GM06990 (cell line): ENCODE results near the gene GPC6.

Source experiments
- DNase-seq: peaks from one replicate; pipeline ENCODE4 v3.0.0-alpha.2; 2011; ENCODE audit not compliant: insufficient read length; ENCODE audit errors: extremely low read depth
- H3K27me3 ChIP-seq: replicated peaks from 2 replicates; pipeline ENCODE4 v1.6.0; 2011; ENCODE audit warnings: low read length; ENCODE audit not compliant: control insufficient read depth, insufficient read depth
- H3K36me3 ChIP-seq: 2 replicates; pipeline ENCODE4 v1.5.1; 2011; ENCODE audit warnings: low read length; ENCODE audit not compliant: control insufficient read depth, insufficient read depth
- H3K4me3 ChIP-seq: replicated peaks from 2 replicates; pipeline ENCODE4 v1.5.1; 2011; ENCODE audit warnings: low read depth, mild to moderate bottlenecking, control low read depth, low read length
- TF ChIP-seq, protein P1 (sequence below): IDR thresholded peaks from 2 replicates; pipeline ENCODE4 v1.5.1; 2011; ENCODE audit warnings: low read length, control low read depth, mild to moderate bottlenecking, inconsistent platforms; ENCODE audit not compliant: insufficient read depth, poor library complexity, severe bottlenecking

GPC6 gene

DNA sequence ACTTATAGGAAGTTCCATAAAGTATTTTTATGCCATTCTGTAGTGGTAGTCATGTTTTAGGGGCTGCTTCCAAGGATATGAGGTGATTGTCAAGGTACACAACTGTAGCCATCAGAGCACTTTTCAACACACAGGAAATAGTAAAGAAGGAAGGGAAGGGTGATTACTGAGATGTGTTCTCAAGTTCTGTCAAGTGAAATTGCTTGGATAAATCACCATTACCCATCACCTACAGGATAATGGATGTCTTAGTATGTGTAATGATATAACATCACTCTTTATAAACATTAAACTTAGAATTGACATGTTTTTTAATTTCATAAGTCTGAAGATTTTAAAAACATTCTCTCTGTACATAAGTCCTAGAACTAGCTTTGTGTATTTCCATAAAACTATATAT is 765.0 kb downstream of the GPC6 start:
- no peak overlapping the region for H3K4me3 ChIP-seq
- TF ChIP-seq, protein P1, sequence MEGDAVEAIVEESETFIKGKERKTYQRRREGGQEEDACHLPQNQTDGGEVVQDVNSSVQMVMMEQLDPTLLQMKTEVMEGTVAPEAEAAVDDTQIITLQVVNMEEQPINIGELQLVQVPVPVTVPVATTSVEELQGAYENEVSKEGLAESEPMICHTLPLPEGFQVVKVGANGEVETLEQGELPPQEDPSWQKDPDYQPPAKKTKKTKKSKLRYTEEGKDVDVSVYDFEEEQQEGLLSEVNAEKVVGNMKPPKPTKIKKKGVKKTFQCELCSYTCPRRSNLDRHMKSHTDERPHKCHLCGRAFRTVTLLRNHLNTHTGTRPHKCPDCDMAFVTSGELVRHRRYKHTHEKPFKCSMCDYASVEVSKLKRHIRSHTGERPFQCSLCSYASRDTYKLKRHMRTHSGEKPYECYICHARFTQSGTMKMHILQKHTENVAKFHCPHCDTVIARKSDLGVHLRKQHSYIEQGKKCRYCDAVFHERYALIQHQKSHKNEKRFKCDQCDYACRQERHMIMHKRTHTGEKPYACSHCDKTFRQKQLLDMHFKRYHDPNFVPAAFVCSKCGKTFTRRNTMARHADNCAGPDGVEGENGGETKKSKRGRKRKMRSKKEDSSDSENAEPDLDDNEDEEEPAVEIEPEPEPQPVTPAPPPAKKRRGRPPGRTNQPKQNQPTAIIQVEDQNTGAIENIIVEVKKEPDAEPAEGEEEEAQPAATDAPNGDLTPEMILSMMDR: no peak
- H3K27me3 ChIP-seq: no peaks in the 10 kb centered on the region
- DNase-seq: no peak
- H3K36me3 ChIP-seq: no peaks in the 10 kb centered on the region

GRCh38 chr13:93996481-93996880 is 769.9 kb downstream of the GPC6 start:
- no peaks in the 10 kb centered on the region for H3K36me3 ChIP-seq
- no peaks in the 10 kb centered on the region for H3K27me3 ChIP-seq
- no peak overlapping the region for H3K4me3 ChIP-seq
- TF ChIP-seq, protein P1: no peak
- DNase-seq: no peak

- no peaks in the 10 kb centered on the region for H3K27me3 ChIP-seq
- DNase-seq: no peak
- no peaks in the 10 kb centered on the region for H3K36me3 ChIP-seq
- H3K4me3 ChIP-seq: no peak overlapping the region
- TF ChIP-seq, protein P1: no peak
Measured at GRCh38 chr13:94006296-94006695, 779.7 kb downstream of the GPC6 start.

DNA sequence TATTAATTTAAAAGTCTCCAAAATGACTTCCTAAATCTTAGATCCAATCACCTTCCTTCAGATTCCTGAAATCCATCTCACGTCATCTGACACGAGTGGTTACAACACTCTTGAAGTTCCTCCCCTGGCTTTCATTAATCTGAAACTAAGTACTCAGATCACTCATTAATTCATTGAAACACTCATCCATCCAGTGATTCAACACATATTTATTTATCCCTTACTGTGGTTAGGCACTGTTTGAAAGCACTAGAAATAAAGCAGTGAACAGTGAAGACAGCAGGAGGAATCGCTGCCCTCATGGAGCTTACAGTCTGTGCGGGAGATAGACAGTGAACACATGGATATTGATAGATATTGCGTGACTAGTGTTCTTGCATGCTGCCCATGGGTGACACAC is 780.5 kb downstream of the GPC6 start:
- H3K4me3 ChIP-seq: no peak overlapping the region
- TF ChIP-seq, protein P1: no peak
- no peaks in the 10 kb centered on the region for H3K27me3 ChIP-seq
- DNase-seq: no peak
- no peaks in the 10 kb centered on the region for H3K36me3 ChIP-seq

GRCh38 chr13:94009701-94010100 is 783.1 kb downstream of the GPC6 start:
- DNase-seq: no peak
- H3K27me3 ChIP-seq: no peaks in the 10 kb centered on the region
- TF ChIP-seq, protein P1: no peak
- H3K4me3 ChIP-seq: no peak overlapping the region
- no peaks in the 10 kb centered on the region for H3K36me3 ChIP-seq

DNA sequence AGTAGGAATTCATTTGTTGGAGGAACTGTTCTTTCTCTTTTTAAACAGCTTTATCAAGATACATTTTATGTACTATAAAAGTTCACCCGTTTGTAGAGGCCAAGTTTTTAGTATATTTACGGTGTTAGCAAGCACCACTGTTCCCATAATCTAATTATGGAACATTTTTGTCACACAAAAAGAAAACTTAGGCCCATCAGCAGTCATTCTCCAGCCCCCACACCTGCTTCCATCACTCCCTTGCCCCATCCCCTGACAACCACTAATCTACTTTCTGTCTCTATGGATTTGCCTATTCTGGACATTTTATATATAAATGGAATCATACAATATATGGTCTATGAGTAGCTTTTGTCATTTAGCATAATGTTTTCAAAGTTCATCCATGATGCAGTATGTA is 787.9 kb downstream of the GPC6 start:
- no peak for DNase-seq
- Histone ChIP-seq H3K4me3 (no peak overlapping the region), H3K27me3 (no peaks in the 10 kb centered on the region), H3K36me3 (no peaks in the 10 kb centered on the region)
- TF ChIP-seq, protein P1: no peak
